Measurements from ENCODE around the gene ATPAF1.

ATPAF1 gene

DNA sequence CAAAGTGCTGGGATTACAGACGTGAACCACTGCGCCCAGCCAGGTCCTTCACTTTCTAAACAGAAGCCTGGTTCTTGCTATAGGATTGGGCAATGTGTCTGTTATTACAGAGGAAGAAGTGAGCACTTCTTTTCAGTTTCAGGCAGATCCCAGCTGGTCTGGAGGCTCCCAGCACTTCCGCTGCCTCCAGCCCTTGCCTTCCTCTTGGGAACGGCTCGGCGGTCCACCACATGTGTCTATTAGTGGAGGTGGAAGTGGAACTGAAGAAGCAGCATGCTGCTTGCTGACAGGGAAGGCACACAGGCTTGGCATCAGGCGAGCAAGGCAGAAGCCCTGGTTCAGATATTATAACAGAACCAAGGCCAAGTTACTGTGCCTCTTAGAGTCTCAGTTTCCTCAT, 81.1 kb downstream of the ATPAF1 start:
- DNase-seq (ENCODE audit: low spot score) = no peak

DNA sequence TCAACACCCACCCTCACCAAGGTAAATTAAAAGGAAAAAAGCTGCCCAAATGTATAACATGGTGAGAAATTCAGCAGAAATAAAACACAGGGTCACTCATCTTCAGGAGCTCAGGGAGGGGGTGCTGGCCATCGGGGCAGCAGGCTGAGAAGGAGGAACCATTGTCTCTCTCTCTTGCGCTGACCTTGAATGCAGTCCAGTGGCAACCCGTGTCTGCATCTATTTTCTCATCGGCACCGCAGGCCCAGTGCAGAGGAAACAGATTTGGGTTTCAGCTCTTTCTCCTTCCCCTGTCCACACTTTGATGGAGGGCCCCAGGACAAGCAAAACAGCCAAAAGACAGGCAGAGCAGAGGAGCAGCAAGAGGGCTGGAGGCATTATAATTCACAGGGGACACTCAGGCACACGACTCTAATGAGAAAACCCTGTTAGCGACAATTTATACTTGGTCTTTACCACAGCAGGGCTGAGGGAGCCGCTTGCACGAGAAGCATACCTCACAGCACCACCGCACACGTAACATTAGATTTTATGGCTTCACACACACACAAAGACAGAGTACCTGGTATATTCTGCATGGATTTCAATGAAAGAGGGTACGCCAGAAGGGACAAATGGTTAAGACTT, 82.7 kb downstream of the ATPAF1 start:
- DNase-seq (ENCODE audit: low spot score) = no peak

DNA sequence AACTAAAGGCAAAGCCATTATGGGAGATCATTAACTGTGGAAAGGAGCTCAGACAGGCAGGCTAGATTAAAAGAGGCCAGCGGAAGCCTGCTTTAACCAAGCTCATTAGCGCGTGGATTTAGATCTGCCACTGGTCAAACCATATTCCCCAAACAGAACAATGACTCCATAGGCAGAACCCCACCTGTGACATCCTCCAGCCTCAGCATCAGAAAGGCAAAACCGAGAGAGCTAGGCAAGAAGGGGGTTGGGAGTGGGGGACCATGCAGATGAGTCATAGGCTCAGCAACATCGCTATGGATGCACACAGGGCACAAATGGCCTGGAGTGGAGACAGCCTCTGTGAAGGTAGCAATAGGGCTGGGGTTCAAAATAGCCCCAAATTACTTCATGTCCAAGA, 84.7 kb downstream of the ATPAF1 start:
- no peak for DNase-seq (ENCODE audit: low spot score)

DNA sequence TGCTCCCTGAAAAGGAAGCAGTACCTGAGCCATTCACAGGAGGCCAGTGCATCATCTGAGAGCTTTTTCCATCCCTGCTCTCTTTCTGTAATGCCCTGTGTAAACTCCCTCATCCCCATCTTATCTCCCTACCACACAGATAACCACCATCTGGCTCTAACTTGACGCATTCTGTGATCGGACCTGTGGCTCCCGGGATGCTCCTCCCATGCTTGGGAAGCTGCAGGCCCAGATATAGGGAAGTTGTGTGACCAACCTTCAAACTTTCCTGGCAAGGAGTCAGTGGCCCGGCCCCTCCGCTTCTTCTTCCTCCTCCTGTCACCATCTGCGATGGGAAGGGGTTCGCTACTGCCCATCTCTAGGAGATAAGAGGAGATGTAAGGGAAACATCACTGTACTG, 85.2 kb downstream of the ATPAF1 start:
- DNase-seq (ENCODE audit: low spot score) = no peak

Measured in CD4-positive, alpha-beta T cell treated with Interleukin-15 for 4 hours (primary cell).